OCI-LY3 (cell line): ENCODE results near the gene APCDD1L.

ENCODE experiments used
- H2AFZ ChIP-seq: fragments of 200-600, 300-600 bp; shearing (Covaris generic); 2 replicates; pipeline ENCODE4 v1.6.0; 2014; ENCODE audit warnings: antibody characterized with exemption, low read depth, low read length
- H3K27ac ChIP-seq: fragments of 200-600, 300-600 bp; sonication (generic); 2 replicates; pipeline ENCODE4 v1.5.1; 2014; ENCODE audit warnings: mild to moderate bottlenecking, low read length, moderate library complexity, mixed read lengths
- H3K27me3 ChIP-seq: fragments of 200-600, 300-600 bp; sonication (generic); 2 replicates; pipeline ENCODE4 v1.6.1; 2014; ENCODE audit warnings: low read depth, low read length, mixed read lengths
- H3K36me3 ChIP-seq: fragments of 200-600, 300-600 bp; sonication (generic); replicated peaks from 2 replicates; pipeline ENCODE3; 2014; ENCODE audit warnings: low read depth, low read length, mixed read lengths
- H3K4me1 ChIP-seq: fragments of 300-600, 200-600 bp; sonication (generic); 2 replicates; pipeline ENCODE4 v1.6.1; 2014; ENCODE audit warnings: low read length, mixed read lengths
- H3K4me2 ChIP-seq: fragments of 200-600, 300-600 bp; sonication (generic); 2 replicates; pipeline ENCODE4 v1.6.1; 2014; ENCODE audit warnings: low read length, mixed read lengths
- H3K4me3 ChIP-seq: fragments of 300-600, 200-600 bp; sonication (generic); 2 replicates; pipeline ENCODE4 v1.5.1; 2014; ENCODE audit warnings: antibody characterized with exemption, mild to moderate bottlenecking, low read length, moderate library complexity
- H3K79me2 ChIP-seq: fragments of 300-600, 200-600 bp; shearing (Covaris generic); 2 replicates; pipeline ENCODE4 v1.6.1; 2014; ENCODE audit warnings: mild to moderate bottlenecking, low read length, mixed read lengths
- H3K9ac ChIP-seq: fragments of 300-600, 200-600 bp; shearing (Covaris generic); 2 replicates; pipeline ENCODE4 v1.6.0; 2014; ENCODE audit warnings: mild to moderate bottlenecking, low read length, moderate library complexity
- H3K9me3 ChIP-seq: fragments of 200-600, 300-600 bp; shearing (Covaris generic); 2 replicates; pipeline ENCODE4 v1.6.1; 2014; ENCODE audit warnings: low read length, mixed read lengths; ENCODE audit not compliant: insufficient read depth
- H4K20me1 ChIP-seq: fragments of 200-600, 300-600 bp; sonication (generic); 2 replicates; pipeline ENCODE4 v1.6.1; 2016; ENCODE audit warnings: low read length, mixed read lengths; ENCODE audit not compliant: insufficient read depth
- EZH2phosphoT487 ChIP-seq: fragments of 200-600 bp; shearing (Covaris generic); IDR thresholded peaks from 2 replicates; pipeline ENCODE4 v1.6.1; 2018; ENCODE audit warnings: antibody characterized with exemption, mixed run types, low read depth
- TF ChIP-seq, protein P1 (sequence below): fragments of 200-600, 300-600 bp; sonication (generic); IDR thresholded peaks from 2 replicates; pipeline ENCODE4 v1.5.1; 2014; ENCODE audit warnings: antibody characterized with exemption, low read length, low read depth

Gene APCDD1L

DNA sequence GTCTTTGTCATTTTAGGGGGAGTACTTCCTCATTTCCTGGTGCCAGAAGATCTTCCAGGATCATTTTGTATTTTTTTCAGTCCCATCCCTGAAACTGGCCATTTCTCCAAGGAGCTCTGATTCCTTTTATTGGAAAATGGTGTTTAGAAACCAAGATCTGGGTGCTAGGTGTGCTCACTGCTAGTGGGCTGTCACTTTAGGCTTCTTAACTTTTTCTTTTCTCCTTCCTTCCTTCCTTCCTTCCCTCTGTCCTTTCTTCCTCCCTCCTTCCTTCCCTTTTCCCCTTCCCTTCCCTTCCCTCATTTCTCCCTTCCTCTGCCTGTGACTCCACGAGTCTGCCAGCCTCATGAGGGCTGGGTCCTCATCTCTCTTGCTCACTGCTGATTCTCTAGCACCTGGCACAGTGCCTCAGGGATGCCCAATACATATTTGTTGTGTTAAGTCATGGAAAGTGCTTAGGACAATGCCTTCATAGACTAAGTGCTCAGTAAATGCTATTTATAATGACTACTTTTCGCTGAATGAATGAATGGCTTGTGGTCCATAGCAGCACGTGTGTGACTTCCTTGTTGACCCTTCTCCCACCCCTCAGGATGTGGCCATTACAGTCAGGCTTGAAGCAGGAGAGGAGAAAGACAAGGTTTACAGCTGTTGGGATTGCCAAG, 36.9 kb downstream of the APCDD1L start:
- Histone ChIP-seq H2AFZ (no peak overlapping the region), H3K36me3 (no peaks in the 10 kb centered on the region), H3K4me1 (no peaks in the 10 kb centered on the region), H3K4me3 (no peak overlapping the region), H3K9ac (no peak overlapping the region), H3K9me3 (peaks cover 3% of the 10 kb centered on the region; the same call in 1 of the 2 replicates), H3K4me2 (no peak overlapping the region), H3K27ac (no peak overlapping the region), H3K27me3 (no peaks in the 10 kb centered on the region), H3K79me2 (no peaks in the 10 kb centered on the region), H4K20me1 (0 out of 2 replicates have a peak, but pooled peaks cover 2% of the 10 kb centered on the region)
- TF ChIP-seq, protein P1, sequence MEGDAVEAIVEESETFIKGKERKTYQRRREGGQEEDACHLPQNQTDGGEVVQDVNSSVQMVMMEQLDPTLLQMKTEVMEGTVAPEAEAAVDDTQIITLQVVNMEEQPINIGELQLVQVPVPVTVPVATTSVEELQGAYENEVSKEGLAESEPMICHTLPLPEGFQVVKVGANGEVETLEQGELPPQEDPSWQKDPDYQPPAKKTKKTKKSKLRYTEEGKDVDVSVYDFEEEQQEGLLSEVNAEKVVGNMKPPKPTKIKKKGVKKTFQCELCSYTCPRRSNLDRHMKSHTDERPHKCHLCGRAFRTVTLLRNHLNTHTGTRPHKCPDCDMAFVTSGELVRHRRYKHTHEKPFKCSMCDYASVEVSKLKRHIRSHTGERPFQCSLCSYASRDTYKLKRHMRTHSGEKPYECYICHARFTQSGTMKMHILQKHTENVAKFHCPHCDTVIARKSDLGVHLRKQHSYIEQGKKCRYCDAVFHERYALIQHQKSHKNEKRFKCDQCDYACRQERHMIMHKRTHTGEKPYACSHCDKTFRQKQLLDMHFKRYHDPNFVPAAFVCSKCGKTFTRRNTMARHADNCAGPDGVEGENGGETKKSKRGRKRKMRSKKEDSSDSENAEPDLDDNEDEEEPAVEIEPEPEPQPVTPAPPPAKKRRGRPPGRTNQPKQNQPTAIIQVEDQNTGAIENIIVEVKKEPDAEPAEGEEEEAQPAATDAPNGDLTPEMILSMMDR: no peak
- no peak for TF ChIP-seq EZH2phosphoT487

DNA sequence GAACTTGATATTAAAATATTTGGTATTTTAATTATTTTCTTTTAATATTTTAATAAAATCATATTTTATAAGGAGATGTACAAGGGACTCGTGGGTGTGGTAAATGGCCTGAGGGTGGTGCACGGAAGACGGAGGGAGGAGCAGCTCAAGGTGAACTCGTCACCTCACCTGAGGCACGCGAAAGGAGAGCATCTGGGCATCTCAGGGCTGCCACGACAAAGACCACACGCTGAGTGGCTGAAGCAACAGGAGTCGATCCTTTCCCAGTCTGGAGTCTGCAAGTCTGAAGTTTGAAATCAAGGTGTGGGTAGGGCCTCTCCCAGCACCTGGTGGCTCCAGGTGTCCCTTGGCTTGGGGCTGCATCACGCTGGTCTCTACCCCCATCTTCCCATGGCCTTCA, 39.7 kb downstream of the APCDD1L start:
- H3K27ac ChIP-seq: no peak overlapping the region
- H3K27me3 ChIP-seq: no peaks in the 10 kb centered on the region
- no peak overlapping the region for H2AFZ ChIP-seq
- peaks cover 3% of the 10 kb centered on the region; the same call in 1 of the 2 replicates for H3K9me3 ChIP-seq
- no peaks in the 10 kb centered on the region for H3K79me2 ChIP-seq
- no peaks in the 10 kb centered on the region for H3K4me1 ChIP-seq
- H3K4me3 ChIP-seq: no peak overlapping the region
- H3K9ac ChIP-seq: no peak overlapping the region
- TF ChIP-seq, protein P1: no peak
- no peak for TF ChIP-seq EZH2phosphoT487
- H3K4me2 ChIP-seq: no peak overlapping the region
- no peaks in the 10 kb centered on the region for H3K36me3 ChIP-seq
- H4K20me1 ChIP-seq: 0 out of 2 replicates have a peak, but pooled peaks cover 2% of the 10 kb centered on the region

DNA sequence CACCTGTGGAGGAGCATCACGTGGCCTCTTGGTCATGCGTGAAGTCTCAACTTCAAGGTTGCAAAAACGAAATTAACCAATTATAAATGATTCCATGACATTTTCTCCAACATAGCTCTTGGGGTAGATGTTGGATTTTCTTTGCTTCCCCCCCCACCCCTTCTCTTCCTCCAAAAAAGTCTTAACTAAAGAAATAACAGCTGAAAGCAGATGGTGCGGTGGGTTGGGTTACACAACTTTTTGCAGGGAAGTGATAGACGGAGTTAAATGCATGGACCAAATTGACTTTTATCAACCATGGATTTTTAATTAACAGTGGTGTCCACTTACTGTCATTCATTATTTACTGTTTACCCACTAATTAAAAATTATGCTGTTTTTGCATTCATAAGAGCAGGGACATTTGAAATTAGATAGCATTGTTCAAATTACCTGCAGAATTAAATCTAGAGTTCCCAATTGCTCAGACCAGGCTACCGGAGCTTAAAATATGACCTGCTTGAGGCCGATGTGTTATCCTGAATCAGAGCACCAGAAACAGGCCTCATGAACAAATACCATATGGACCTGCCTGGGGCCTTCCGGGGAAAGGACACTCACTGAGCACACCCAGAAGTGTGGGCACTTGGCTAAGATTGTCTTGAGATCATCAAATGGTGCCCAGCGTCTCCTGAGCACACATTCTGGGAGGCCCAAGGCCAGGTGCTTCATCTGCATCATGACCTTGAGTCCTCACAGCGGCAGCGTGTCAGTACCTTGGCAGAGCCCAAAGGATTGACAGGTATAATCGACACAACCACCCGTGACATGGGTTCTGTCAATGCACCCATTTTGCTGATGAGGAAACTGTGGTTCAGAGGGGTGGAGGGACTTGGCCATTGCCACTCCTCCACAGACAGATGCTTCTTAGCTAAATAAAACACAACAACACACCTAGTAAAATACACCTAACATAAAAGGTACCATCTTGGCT, 41.5 kb downstream of the APCDD1L start:
- H3K4me3 ChIP-seq: no peak overlapping the region
- 0 out of 2 replicates have a peak, but pooled peaks cover 2% of the 10 kb centered on the region for H4K20me1 ChIP-seq
- H3K27ac ChIP-seq: no peak overlapping the region
- H3K9ac ChIP-seq: no peak overlapping the region
- H3K79me2 ChIP-seq: no peaks in the 10 kb centered on the region
- H3K9me3 ChIP-seq: peaks cover 3% of the 10 kb centered on the region; the same call in 1 of the 2 replicates
- H3K36me3 ChIP-seq: no peaks in the 10 kb centered on the region
- no peaks in the 10 kb centered on the region for H3K4me1 ChIP-seq
- no peak overlapping the region for H3K4me2 ChIP-seq
- TF ChIP-seq, protein P1: no peak
- TF ChIP-seq EZH2phosphoT487: no peak
- no peaks in the 10 kb centered on the region for H3K27me3 ChIP-seq
- H2AFZ ChIP-seq: no peak overlapping the region
